ENCODE measurements around the gene PLEKHF1.

The PLEKHF1 gene

GRCh38 chr19:29678484-29679106, 13.3 kb downstream of the PLEKHF1 start:
- DNase-seq (ENCODE audit: low read depth in 3 of 3): no peak

- no peak for DNase-seq (ENCODE audit: low read depth in 3 of 3)
Measured at GRCh38 chr19:29679598-29680210, 14.4 kb downstream of the PLEKHF1 start.

- DNase-seq (ENCODE audit: low read depth in 3 of 3): peak; percentile 66 to 83 (median 67)
Measured at GRCh38 chr19:29680447-29680846, 15.2 kb downstream of the PLEKHF1 start.

- no peak for DNase-seq (ENCODE audit: low read depth in 3 of 3)
Measured at GRCh38 chr19:29680937-29681336, 15.7 kb downstream of the PLEKHF1 start.

- no peak for DNase-seq (ENCODE audit: low read depth in 3 of 3)
Measured at GRCh38 chr19:29681422-29682235, 16.4 kb downstream of the PLEKHF1 start.

GRCh38 chr19:29682236-29682895, 17.1 kb downstream of the PLEKHF1 start:
- DNase-seq (ENCODE audit: low read depth in 3 of 3): no peak

GRCh38 chr19:29683009-29683408, 17.7 kb downstream of the PLEKHF1 start:
- no peak for DNase-seq (ENCODE audit: low read depth in 3 of 3)

- no peak for DNase-seq (ENCODE audit: low read depth in 3 of 3)
Measured at GRCh38 chr19:29685326-29685725, 20.1 kb downstream of the PLEKHF1 start.

- DNase-seq (ENCODE audit: low read depth in 3 of 3): no peak
Measured at GRCh38 chr19:29686285-29686805, 21.1 kb downstream of the PLEKHF1 start.

- peak in 1 of 3 experiments; percentile 63 for DNase-seq (ENCODE audit: low read depth in 3 of 3)
Measured at GRCh38 chr19:29687244-29687896, 22.1 kb downstream of the PLEKHF1 start.

- no peak for DNase-seq (ENCODE audit: low read depth in 3 of 3)
Measured at GRCh38 chr19:29687897-29688728, 22.9 kb downstream of the PLEKHF1 start.

GRCh38 chr19:29690842-29691241, 25.6 kb downstream of the PLEKHF1 start:
- no peak for DNase-seq (ENCODE audit: low read depth in 3 of 3)

- no peak for DNase-seq (ENCODE audit: low read depth in 3 of 3)
Measured at GRCh38 chr19:29694161-29694560, 28.9 kb downstream of the PLEKHF1 start.

GRCh38 chr19:29694669-29695627, 29.7 kb downstream of the PLEKHF1 start:
- DNase-seq (ENCODE audit: low read depth in 3 of 3): peak; percentile 67 to 79 (median 69)

- no peak for DNase-seq (ENCODE audit: low read depth in 3 of 3)
Measured at GRCh38 chr19:29695765-29696564, 30.7 kb downstream of the PLEKHF1 start.

- DNase-seq (ENCODE audit: low read depth in 3 of 3): no peak
Measured at GRCh38 chr19:29696565-29696846, 31.2 kb downstream of the PLEKHF1 start.

GRCh38 chr19:29697523-29698261, 32.4 kb downstream of the PLEKHF1 start:
- DNase-seq (ENCODE audit: low read depth in 3 of 3): no peak

GRCh38 chr19:29699861-29700260, 34.6 kb downstream of the PLEKHF1 start:
- no peak for DNase-seq (ENCODE audit: low read depth in 3 of 3)

Data from stimulated activated CD4-positive, alpha-beta T cell treated with anti-CD3 and anti-CD28 coated beads, TNF-alpha, amount 100 ng/mL, for 24 hours (primary cell).